K562 (cell line): ENCODE measurements around the gene HOXB8. TPM values are rescaled to one million over a fixed set of nuclear protein-coding genes. Genes with fewer than 3 reads are reported as not detected.

Source experiments
- ARNT ChIP-seq, 2 experiments: fragments of 450-650 bp; IDR thresholded peaks; 2 replicates each; pipeline ENCODE4 v1.6.1; 2016; ENCODE audit warnings: mild to moderate bottlenecking in 1 of 2
- CREM ChIP-seq: IDR thresholded peaks from 2 replicates; pipeline ENCODE4 v1.6.1; 2014; ENCODE audit warnings: antibody characterized with exemption, low read depth
- HBP1 ChIP-seq: fragments of 450-650 bp; formaldehyde crosslinking; IDR thresholded peaks from 2 replicates; pipeline ENCODE4 v1.4.0; 2022; ENCODE audit warnings: missing genetic modification characterization
- HMGN3 ChIP-seq: IDR thresholded peaks from 2 replicates; pipeline ENCODE4 v1.6.1; 2011; ENCODE audit warnings: borderline replicate concordance, low read depth, mild to moderate bottlenecking, mixed read lengths, low read length; ENCODE audit not compliant: insufficient read length; ENCODE audit errors: extremely low read depth
- NR0B1 ChIP-seq: fragments of 450-650 bp; IDR thresholded peaks from one replicate; pipeline ENCODE4 v1.6.1; 2018; ENCODE audit warnings: mild to moderate bottlenecking, moderate library complexity; ENCODE audit not compliant: partially characterized antibody
- PRDM10 ChIP-seq: fragments of 450-650 bp; IDR thresholded peaks from 2 replicates; pipeline ENCODE4 v1.6.1; 2018; ENCODE audit not compliant: partially characterized antibody
- STAG1 ChIP-seq: sonication (generic); formaldehyde crosslinking; IDR thresholded peaks from 2 replicates; pipeline ENCODE4 v1.5.0; 2020; ENCODE audit warnings: missing genetic modification reagents, borderline replicate concordance
- ZBTB1 ChIP-seq: sonication (generic); formaldehyde crosslinking; IDR thresholded peaks from 2 replicates; pipeline ENCODE4 v1.8.1; 2023; ENCODE audit warnings: missing genetic modification reagents, low read depth, mild to moderate bottlenecking, borderline replicate concordance
- ZNF324 ChIP-seq: fragments of 250-450 bp; sonication (Bioruptor Pico); IDR thresholded peaks from 2 replicates; pipeline ENCODE4 v1.4.0; 2020; ENCODE audit warnings: mild to moderate bottlenecking
- ZNF57 ChIP-seq: fragments of 450-650 bp; formaldehyde crosslinking; IDR thresholded peaks from 2 replicates; pipeline ENCODE4 v1.4.0; 2020; ENCODE audit warnings: mild to moderate bottlenecking, moderate library complexity
- polyA plus RNA-seq, 8 experiments: library from polyadenylated mRNA; depleted of rRNA in 4 of 8; stranded (reverse) in 5 of 8; unstranded in 3 of 8; fragments of >200 nt; fragmentation: Nextera tagmentation in 2 of 8; fragmentation: Illumina TruSeq in 1 of 8; extraction: Ambion mirVana in 2 of 8; extraction: Trizol in 1 of 8; gene quantifications; 2 replicates each; pipeline versions ENCODE4 v1.2.1 to v1.2.3, GENCODE V29; 2011 to 2014; ENCODE audit warnings: inconsistent platforms in 1 of 8, missing spikeins in 1 of 8
- total RNA-seq, 7 experiments: library from RNA; depleted of rRNA in 6 of 7; stranded (reverse); fragments of >200 nt in 6 of 7; fragmentation: Illumina TruSeq in 2 of 7; extraction: Trizol in 2 of 7; gene quantifications; 2 replicates each; pipeline versions ENCODE4 v1.2.1 to v1.2.3, GENCODE V29; 2011 to 2021; ENCODE audit warnings: low replicate concordance in 1 of 7
- TF ChIP-seq, protein P1 (sequence below), 2 experiments: IDR thresholded peaks; 2 replicates each; pipeline ENCODE4 v1.6.1; 2012; ENCODE audit warnings: improper control_type of control experiment in 2 of 2, low read depth in 2 of 2, low read length in 2 of 2, borderline replicate concordance in 1 of 2
- TF ChIP-seq, protein P2 (sequence below), 2 experiments: IDR thresholded peaks; 2 replicates each; pipeline ENCODE4 v1.6.1; 2011; ENCODE audit warnings: borderline replicate concordance in 1 of 2, control low read depth in 1 of 2, low read depth in 1 of 2, low read length in 1 of 2, mild to moderate bottlenecking in 1 of 2, mixed read lengths in 1 of 2, moderate library complexity in 1 of 2; ENCODE audit not compliant: insufficient read depth in 1 of 2, insufficient read length in 1 of 2, poor library complexity in 1 of 2, severe bottlenecking in 1 of 2; ENCODE audit errors: extremely low read depth in 1 of 2
- TF ChIP-seq, protein P3 (sequence below): IDR thresholded peaks from 2 replicates; pipeline ENCODE4 v1.6.1; 2012; ENCODE audit warnings: low read depth, low read length, improper control_type of control experiment, borderline replicate concordance

HOXB8 gene
- total and polyA plus RNA-seq, 9 of the 15 experiments (the other 6 are each of a cell fraction or from before 2014, with no cell fraction given): 0.52 to 23.8 (median 3.6) TPM

GRCh38 chr17:48603959-48604769 is 10.9 kb downstream of the HOXB8 start (continued):
- TF ChIP-seq ZNF324 (CRISPR knock-in tag): no peak
- no peak for TF ChIP-seq HMGN3
- peak; percentile 90 for TF ChIP-seq PRDM10
- TF ChIP-seq CREM: no peak
- TF ChIP-seq, protein P1, sequence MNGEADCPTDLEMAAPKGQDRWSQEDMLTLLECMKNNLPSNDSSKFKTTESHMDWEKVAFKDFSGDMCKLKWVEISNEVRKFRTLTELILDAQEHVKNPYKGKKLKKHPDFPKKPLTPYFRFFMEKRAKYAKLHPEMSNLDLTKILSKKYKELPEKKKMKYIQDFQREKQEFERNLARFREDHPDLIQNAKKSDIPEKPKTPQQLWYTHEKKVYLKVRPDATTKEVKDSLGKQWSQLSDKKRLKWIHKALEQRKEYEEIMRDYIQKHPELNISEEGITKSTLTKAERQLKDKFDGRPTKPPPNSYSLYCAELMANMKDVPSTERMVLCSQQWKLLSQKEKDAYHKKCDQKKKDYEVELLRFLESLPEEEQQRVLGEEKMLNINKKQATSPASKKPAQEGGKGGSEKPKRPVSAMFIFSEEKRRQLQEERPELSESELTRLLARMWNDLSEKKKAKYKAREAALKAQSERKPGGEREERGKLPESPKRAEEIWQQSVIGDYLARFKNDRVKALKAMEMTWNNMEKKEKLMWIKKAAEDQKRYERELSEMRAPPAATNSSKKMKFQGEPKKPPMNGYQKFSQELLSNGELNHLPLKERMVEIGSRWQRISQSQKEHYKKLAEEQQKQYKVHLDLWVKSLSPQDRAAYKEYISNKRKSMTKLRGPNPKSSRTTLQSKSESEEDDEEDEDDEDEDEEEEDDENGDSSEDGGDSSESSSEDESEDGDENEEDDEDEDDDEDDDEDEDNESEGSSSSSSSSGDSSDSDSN (IDR thresholded peaks at IDR 0.05; ENCODE audit: borderline replicate concordance in 1 of 2, low read depth in 2 of 2, low read length in 2 of 2): no peak
- TF ChIP-seq ARNT (IDR thresholded peaks at IDR 0.05): no peak
- no peak for TF ChIP-seq ZNF57 (CRISPR knock-in tag)
- TF ChIP-seq, protein P2, sequence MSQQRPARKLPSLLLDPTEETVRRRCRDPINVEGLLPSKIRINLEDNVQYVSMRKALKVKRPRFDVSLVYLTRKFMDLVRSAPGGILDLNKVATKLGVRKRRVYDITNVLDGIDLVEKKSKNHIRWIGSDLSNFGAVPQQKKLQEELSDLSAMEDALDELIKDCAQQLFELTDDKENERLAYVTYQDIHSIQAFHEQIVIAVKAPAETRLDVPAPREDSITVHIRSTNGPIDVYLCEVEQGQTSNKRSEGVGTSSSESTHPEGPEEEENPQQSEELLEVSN (IDR thresholded peaks at IDR 0.05; ENCODE audit: borderline replicate concordance in 1 of 2, extremely low read depth in 1 of 2, insufficient read depth in 1 of 2, insufficient read length in 1 of 2, low read depth in 1 of 2, low read length in 1 of 2, poor library complexity in 1 of 2, severe bottlenecking in 1 of 2): no peak
- TF ChIP-seq NR0B1: no peak
- TF ChIP-seq ZBTB1 (CRISPR knock-in tag): no peak; the same call in 1 of the 2 replicates
- TF ChIP-seq, protein P3, sequence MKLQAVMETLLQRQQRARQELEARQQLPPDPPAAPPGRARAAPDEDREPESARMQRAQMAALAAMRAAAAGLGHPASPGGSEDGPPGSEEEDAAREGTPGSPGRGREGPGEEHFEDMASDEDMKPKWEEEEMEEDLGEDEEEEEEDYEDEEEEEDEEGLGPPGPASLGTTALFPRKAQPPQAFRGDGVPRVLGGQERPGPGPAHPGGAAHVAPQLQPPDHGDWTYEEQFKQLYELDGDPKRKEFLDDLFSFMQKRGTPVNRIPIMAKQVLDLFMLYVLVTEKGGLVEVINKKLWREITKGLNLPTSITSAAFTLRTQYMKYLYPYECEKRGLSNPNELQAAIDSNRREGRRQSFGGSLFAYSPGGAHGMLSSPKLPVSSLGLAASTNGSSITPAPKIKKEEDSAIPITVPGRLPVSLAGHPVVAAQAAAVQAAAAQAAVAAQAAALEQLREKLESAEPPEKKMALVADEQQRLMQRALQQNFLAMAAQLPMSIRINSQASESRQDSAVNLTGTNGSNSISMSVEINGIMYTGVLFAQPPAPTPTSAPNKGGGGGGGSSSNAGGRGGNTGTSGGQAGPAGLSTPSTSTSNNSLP: no peak
- TF ChIP-seq STAG1 (CRISPR knock-in tag): no peak
- TF ChIP-seq HBP1 (CRISPR knock-in tag): no peak
